ENCODE results near the gene DAB1. TPM values are rescaled to one million over a fixed set of nuclear protein-coding genes. Genes with fewer than 3 reads are reported as not detected.

DAB1 gene
- total and polyA plus RNA-seq, 10 of the 15 experiments (the other 5 are each of a cell fraction or from before 2014, with no cell fraction given) = 0.02 to 0.10 (median 0.03) TPM; not detected in 5

DNA sequence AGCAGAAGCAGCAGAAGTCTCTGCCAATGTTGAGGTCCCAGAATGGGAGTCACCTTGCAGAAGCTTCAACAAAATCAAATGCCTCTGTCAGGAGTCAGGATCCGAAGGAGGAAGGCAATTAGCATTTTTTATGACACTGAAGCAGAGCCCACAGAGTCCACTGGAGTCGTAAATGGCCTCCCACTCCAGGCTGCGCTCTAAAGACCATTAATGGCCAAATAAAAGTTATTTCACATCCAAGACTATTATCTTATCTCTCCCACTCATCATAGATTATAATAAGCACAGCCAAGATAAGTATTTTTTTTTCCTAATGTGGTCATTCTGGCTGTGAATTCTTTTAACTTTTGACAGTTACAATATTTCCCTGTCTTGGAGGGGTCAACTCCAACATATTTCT lies 267.0 kb downstream of the DAB1 start:
- Histone ChIP-seq H3K4me3 (no peak overlapping the region), H3K4me2 (ENCODE audit: control insufficient read depth, insufficient read depth) (no peak overlapping the region), H3K36me3 (ENCODE audit: control insufficient read depth in 2 of 2, insufficient read depth in 2 of 2, low read length in 1 of 2) (no peaks in the 10 kb centered on the region), H3K9ac (ENCODE audit: control insufficient read depth, insufficient read depth, low read length) (no peak overlapping the region), H3K9me3 (replicated peaks; ENCODE audit: control insufficient read depth, insufficient read depth, low read length) (no peaks in the 10 kb centered on the region), H4K20me1 (ENCODE audit: control insufficient read depth, insufficient read depth) (no peaks in the 10 kb centered on the region), H2AFZ (ENCODE audit: control insufficient read depth, low read depth, low read length) (no peak overlapping the region), H3K79me2 (ENCODE audit: control insufficient read depth, insufficient read depth, low read length) (no peaks in the 10 kb centered on the region), H3K27ac (ENCODE audit: control insufficient read depth, insufficient read depth) (no peak overlapping the region), H3K27me3 (replicated peaks in 1 of 2; ENCODE audit: control insufficient read depth in 2 of 2, insufficient read depth in 2 of 2, low read length in 1 of 2) (no peaks in the 10 kb centered on the region), H3K4me1 (ENCODE audit: control insufficient read depth, insufficient read depth, low read length) (no peaks in the 10 kb centered on the region)
- in situ Hi-C loops (cut with MboI) = no loop called here
- BruUV-seq (replicated peaks) = no TSS peak
- ChIA-PET CTCF (no interaction called here), RAD21 (ENCODE audit: unreplicated experiment) (no interaction called here), POLR2A (no interaction called here), SMC1A (ENCODE audit: uncharacterized antibody, unreplicated experiment) (no interaction called here)
- no peak for TF ChIP-seq BACH1 (IDR thresholded peaks at IDR 0.05; ENCODE audit: borderline replicate concordance)
- no peak for TF ChIP-seq BCL11A (IDR thresholded peaks at IDR 0.05; ENCODE audit: low read depth, low read length)
- no peak for TF ChIP-seq TBL1XR1 (IDR thresholded peaks at IDR 0.05; ENCODE audit: low read depth, low read length)
- no peak for TF ChIP-seq STAT1 (conservative IDR thresholded peaks at IDR 0.05)
- TF ChIP-seq TAF1 (IDR thresholded peaks at IDR 0.05; ENCODE audit: borderline replicate concordance, low read depth, low read length) = no peak
- TF ChIP-seq KLF5 (IDR thresholded peaks at IDR 0.05; ENCODE audit: partially characterized antibody) = no peak
- no peak for TF ChIP-seq MTA3 (IDR thresholded peaks at IDR 0.05; ENCODE audit: borderline replicate concordance, low read length)
- TF ChIP-seq, protein P1, sequence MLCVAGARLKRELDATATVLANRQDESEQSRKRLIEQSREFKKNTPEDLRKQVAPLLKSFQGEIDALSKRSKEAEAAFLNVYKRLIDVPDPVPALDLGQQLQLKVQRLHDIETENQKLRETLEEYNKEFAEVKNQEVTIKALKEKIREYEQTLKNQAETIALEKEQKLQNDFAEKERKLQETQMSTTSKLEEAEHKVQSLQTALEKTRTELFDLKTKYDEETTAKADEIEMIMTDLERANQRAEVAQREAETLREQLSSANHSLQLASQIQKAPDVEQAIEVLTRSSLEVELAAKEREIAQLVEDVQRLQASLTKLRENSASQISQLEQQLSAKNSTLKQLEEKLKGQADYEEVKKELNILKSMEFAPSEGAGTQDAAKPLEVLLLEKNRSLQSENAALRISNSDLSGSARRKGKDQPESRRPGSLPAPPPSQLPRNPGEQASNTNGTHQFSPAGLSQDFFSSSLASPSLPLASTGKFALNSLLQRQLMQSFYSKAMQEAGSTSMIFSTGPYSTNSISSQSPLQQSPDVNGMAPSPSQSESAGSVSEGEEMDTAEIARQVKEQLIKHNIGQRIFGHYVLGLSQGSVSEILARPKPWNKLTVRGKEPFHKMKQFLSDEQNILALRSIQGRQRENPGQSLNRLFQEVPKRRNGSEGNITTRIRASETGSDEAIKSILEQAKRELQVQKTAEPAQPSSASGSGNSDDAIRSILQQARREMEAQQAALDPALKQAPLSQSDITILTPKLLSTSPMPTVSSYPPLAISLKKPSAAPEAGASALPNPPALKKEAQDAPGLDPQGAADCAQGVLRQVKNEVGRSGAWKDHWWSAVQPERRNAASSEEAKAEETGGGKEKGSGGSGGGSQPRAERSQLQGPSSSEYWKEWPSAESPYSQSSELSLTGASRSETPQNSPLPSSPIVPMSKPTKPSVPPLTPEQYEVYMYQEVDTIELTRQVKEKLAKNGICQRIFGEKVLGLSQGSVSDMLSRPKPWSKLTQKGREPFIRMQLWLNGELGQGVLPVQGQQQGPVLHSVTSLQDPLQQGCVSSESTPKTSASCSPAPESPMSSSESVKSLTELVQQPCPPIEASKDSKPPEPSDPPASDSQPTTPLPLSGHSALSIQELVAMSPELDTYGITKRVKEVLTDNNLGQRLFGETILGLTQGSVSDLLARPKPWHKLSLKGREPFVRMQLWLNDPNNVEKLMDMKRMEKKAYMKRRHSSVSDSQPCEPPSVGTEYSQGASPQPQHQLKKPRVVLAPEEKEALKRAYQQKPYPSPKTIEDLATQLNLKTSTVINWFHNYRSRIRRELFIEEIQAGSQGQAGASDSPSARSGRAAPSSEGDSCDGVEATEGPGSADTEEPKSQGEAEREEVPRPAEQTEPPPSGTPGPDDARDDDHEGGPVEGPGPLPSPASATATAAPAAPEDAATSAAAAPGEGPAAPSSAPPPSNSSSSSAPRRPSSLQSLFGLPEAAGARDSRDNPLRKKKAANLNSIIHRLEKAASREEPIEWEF (IDR thresholded peaks at IDR 0.05; ENCODE audit: insufficient replicate concordance, low read depth, low read length) = no peak
- intact Hi-C loops (cut with micrococcal nuclease; ENCODE audit: unreplicated experiment) = no loop called here
- 17% methylated on average over 3 of the region's 3 CpGs for WGBS (ENCODE audit: insufficient coverage, insufficient replicate concordance, low lambda C conversion rate, missing lambda C conversion rate)
- ATAC-seq (no peak), FAIRE-seq (no peak), DNase-seq (ENCODE audit: low read depth, low spot score) (no peak)
